ENCODE measurements around the gene PBX4.

PBX4 gene

GRCh38 chr19:19653597-19654147 is 35.2 kb upstream of the PBX4 start:
- TF ChIP-seq CTCF (IDR thresholded peaks at IDR 0.05; ENCODE audit: low read depth, low read length): no peak

GRCh38 chr19:19652482-19653295 is 34.2 kb upstream of the PBX4 start:
- TF ChIP-seq CTCF (IDR thresholded peaks at IDR 0.05; ENCODE audit: low read depth, low read length): no peak
- H3K4me3 ChIP-seq (ENCODE audit: low read depth, low read length): no peak overlapping the region

More at GRCh38 chr19:19653597-19654147, 35.2 kb upstream of the PBX4 start:
- H3K4me3 ChIP-seq (ENCODE audit: low read depth, low read length): no peak overlapping the region

- H3K4me3 ChIP-seq (ENCODE audit: low read depth, low read length): no peak overlapping the region
- no peak for TF ChIP-seq CTCF (IDR thresholded peaks at IDR 0.05; ENCODE audit: low read depth, low read length)
These were observed 32.6 kb upstream of the PBX4 start for GRCh38 chr19:19651076-19651475.

- no peak for TF ChIP-seq CTCF (IDR thresholded peaks at IDR 0.05; ENCODE audit: low read depth, low read length)
- no peak overlapping the region for H3K4me3 ChIP-seq (ENCODE audit: low read depth, low read length)
These were observed 31.8 kb upstream of the PBX4 start for GRCh38 chr19:19650331-19650730.

- no peak overlapping the region for H3K4me3 ChIP-seq (ENCODE audit: low read depth, low read length)
- TF ChIP-seq CTCF (IDR thresholded peaks at IDR 0.05; ENCODE audit: low read depth, low read length): no peak
These were observed 31.1 kb upstream of the PBX4 start for GRCh38 chr19:19649580-19649995.

GRCh38 chr19:19649155-19649554 is 30.7 kb upstream of the PBX4 start:
- H3K4me3 ChIP-seq (ENCODE audit: low read depth, low read length): no peak overlapping the region
- no peak for TF ChIP-seq CTCF (IDR thresholded peaks at IDR 0.05; ENCODE audit: low read depth, low read length)

Data from WI38 (cell line).